NCI-H82 (cell line): ENCODE measurements around the gene OGDH.
"Not testable (repeated sequence)": the region's sequence is repeated elsewhere in the genome, so short reads cannot be mapped to it uniquely, and the experiment has no call there.

Experiments
- DNase-seq: peaks from one replicate; lab custom pipeline; 2025; lab: John Stamatoyannopoulos, UW

Gene OGDH

DNA sequence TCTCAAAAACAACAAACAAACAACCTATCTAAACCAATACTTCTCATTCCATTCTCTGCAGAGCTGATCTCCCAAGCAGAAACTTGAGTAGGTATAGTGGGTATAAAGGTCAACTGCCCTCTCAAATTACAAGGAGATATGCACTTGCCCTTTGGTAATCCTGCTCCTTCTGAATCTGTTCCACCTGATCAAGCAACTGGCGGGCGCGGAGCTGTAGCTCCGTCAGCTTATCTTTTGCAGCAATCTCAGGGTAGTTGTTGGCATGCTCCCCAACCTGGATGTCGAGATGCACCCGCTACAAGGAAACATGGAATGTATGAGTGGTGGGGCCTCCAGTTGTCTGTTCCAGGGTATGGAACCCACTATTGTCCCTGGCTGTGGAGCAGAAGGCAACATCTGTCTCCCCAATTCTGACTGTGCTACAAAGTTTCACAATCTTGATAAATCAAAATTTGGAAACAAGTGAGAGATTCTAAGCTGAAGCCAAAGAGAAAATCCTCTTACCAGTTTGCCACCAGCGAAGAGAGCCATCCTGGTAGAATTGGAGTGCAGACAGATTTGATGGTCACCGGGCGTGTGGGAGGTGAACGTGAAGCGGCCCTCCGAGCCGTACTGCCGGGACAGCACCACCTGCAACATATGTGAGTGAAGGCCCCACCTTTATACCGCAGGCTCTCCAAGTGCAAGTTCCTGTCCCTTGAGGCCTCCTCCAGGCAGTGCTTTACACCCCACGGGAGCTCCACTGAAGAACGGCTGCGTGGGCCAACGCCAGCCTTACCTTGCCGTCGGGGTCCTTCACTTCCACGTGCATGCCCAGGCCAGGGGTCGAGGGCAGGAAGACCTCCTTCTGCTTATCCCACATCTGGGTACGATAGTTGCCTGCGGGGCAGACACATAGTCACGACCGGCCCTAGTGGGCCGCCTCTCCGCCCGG, 25.2 kb upstream of the OGDH start:
- DNase-seq = peak; percentile 44

GRCh38 chr7:44581879-44582603, 24.4 kb upstream of the OGDH start, which contains the start of gene TMED4:
Gene TMED4, minus strand, starts transcription at chr7:44582231. Its CDS starts 25 bp downstream, at chr7:44582206.
- DNase-seq = peak; percentile 99

- DNase-seq = no peak
Measured at GRCh38 chr7:44583146-44583865, 23.1 kb upstream of the OGDH start.

DNA sequence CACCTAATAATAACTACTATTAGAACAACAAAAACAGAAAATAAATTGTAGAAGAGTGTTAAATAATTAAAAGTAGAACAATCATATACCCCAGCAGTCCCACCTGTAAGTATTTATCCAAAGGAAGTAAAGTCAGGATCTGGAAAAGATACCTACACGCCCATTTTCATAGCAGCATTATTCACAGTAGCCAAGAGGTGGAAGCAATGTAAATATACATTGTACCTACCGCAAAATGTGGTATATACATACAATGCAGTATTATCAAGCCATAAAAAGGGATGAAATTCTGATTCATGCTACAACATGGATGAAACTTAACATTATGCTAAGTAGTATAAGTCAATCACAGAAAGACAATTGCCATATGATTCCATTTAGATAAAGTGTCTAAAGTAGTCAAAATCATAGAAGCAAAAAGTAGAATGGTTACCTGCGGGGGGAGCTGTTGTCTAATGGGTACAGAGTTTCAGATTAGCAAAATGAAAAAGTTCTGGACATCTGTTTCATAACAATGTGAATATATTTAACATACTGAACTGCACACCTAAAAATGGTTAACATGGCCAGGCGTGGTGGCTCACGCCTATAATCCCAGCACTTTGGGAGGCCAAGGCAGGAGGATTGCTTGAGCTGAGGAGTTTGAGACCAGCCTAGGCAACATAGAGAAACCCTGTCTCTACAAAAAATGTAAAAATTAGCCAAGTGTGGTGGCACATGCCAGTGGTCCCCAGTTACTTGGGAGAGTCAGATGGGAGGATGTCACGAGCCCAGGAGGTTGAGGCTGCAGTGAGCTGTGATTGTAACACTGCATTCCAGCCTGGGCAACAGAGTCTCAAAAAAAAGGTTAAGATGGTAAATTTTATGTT, 18.4 kb upstream of the OGDH start:
- DNase-seq = peak; percentile 49

GRCh38 chr7:44590910-44591309, 15.5 kb upstream of the OGDH start:
- DNase-seq = no peak

- peak; percentile 14 for DNase-seq
Measured at GRCh38 chr7:44595934-44596635, 10.3 kb upstream of the OGDH start.

DNA sequence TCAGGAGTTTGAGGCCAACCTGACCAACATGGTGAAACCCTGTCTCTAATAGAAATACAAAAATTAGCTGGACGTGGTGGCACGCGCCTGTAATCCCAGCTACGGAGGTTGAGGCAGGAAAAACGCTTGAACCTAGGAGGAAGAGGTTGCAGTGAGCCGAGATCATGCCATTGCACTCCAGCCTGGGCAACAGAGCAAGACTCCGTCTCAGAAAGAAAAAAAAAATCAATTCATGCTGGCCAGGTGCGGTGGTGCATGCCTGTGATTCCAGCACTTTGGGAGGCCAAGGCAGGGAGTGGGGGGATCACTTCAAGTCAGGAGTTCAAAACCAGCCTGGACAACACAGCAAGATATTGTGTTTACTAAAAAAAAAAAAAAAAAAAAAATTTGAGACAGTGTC, 9.2 kb upstream of the OGDH start:
- not testable (repeated sequence) for DNase-seq

DNA sequence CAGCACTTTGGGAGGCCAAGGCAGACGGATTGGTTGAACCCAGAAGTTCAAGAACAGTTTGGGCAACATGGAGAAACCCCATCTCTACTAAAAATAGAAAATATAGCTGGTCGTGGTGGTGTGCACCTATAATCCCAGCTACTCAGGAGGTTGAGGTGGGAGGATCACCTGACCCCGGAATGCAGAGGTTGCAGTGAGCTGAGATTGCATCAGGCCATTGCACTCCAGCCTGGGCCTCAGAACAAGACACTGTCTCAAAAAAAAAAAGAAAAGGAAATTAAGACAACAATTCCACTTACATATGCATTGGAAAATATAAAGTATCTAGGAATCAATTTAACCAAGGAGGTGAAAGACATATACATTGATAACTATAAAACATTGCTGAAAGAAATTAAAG, 7.2 kb upstream of the OGDH start:
- no peak for DNase-seq

- no peak for DNase-seq
Measured at GRCh38 chr7:44602576-44602910, 3.9 kb upstream of the OGDH start.

DNA sequence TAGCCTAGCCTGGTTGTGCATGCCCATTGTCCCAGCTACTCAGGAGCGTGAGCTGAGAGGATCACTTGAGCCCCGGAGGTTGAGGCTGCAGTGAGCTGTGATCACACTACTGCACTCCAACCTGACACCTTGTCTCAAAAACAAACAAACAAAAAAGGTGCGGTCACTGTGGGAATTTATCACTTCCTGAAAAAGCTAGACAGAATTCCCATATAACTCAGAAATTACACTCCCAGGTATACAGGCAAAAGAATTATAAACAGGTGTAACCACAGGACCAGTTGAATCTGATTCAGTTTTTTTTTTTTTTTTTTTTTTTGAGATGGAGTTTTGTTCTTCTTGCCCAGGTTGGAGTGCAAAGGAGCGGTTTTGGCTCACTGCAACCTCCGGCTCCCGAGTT, 3.2 kb upstream of the OGDH start:
- DNase-seq = no peak

GRCh38 chr7:44604941-44605340, 1.5 kb upstream of the OGDH start:
- DNase-seq = no peak

DNA sequence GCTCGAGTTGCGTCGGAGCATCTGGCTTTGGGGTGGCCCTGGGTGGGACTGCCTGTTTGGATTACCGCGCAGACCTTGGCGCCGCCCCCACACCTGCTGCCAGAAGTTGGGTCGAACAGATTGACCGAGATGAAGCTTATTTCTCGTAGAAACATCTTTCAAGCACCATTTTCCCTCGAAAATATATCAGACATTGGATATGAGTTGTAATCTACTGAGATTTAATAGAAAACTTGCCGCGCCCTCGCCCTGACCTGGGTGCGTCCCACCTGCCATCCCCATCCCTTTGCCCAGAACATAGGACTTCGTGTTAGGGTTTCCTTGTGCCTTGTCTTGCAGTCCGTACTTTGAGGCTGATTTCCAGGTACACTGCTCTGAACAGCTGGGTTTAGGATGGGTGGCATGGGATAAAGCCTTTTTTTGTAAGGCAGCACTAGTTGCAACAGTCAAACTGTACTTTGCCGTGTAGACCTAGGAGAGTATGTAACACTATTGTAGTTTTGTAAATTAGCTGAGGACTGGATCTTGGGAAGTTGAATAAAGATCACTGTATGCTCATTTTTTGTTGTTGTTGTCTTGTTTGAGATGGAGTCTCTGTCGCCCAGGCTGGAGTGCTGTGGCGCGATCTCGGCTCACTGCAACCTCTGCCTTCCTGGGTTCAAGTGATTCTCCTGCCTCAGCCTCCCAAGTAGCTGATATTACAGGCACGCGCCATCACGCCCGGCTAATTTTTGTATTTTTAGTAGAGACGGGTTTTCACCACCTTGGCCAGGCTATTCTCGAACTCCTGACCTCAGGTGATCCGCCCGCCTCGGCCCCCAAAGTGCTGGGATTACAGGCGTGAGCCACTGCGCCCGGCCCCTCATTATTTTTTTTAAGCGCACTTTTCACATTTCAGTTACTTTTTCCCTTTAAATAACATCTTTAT, 978 bp downstream of the OGDH start:
- no peak for DNase-seq

- DNase-seq = no peak
Measured at GRCh38 chr7:44608916-44609648, 2.7 kb downstream of the OGDH start.

DNA sequence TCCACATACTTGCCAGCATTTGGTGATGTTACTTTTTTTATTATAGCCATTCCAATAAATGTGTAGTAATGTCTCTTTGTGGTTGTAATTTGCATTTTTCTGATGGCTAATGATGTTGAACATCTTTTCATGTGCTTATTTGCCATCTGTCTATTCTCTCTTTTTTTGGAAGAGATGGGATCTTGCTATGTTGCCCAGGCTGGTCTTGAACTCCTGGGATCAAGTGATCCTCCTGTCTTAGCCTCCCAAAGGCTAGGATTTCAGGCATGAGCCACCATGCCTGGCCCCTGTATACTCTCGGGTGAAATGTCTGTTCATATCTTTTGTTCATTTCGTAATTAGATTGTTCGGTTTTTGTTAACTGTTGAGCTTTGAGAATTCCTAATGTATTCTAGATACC, 3.4 kb downstream of the OGDH start:
- no peak for DNase-seq

DNA sequence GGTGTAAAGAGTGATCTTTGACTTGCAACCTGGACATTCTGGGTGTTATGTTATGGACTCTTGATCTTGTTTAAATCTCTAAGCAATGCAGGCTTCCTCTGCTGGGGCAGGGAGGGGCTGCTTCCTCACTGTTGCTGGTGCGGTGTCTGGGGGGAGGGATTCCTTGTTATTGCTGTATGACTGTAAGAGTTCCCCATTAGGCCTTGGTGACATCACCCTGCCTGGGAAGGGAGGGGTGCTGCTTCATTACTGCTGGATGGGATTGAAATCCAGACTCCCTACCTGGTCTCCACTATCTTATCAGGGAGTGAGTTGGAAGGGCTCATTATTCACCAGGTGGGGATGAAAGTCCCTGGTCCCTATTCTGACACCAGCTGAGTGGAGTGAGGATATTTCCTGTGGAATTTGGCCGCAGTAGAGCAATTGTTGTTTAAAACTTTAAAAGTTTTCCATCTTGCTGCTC, 8.8 kb downstream of the OGDH start:
- DNase-seq = no peak

DNA sequence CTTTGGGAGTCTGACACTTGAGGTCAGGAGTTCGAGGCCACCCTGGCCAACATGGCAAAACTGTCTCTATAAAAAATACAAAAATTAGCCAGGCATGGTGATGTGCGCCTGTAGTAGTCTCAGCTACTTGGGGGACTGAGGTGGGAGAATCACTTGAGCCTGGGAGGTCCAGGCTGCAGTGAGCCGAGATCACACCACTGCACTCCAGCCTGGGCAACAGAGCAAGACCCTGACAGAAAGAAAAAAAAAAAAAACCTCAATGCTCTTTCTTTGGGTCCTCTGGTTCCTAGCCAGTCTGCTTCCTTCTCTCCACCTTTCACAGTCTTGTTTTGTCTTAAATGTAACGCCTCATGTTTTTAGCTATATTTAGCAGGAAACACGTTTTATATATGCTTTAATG, 9.4 kb downstream of the OGDH start:
- no peak for DNase-seq

DNA sequence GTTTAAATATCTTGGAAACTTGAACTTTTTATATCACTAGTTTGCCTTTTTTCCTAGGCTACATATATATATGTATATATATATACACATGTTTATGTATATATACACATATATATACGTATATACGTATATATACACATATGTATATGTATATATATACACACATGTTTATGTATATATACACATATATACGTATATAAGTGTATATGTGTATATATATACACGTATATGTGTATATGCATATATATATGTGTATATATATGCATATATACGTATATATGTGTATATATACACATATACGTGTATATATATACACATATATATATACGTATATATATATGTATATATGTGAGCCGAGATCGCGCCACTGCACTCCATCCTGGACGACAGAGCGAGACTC, 10.1 kb downstream of the OGDH start:
- DNase-seq = no peak

- DNase-seq = no peak
Measured at GRCh38 chr7:44617225-44617890, 10.9 kb downstream of the OGDH start.

DNA sequence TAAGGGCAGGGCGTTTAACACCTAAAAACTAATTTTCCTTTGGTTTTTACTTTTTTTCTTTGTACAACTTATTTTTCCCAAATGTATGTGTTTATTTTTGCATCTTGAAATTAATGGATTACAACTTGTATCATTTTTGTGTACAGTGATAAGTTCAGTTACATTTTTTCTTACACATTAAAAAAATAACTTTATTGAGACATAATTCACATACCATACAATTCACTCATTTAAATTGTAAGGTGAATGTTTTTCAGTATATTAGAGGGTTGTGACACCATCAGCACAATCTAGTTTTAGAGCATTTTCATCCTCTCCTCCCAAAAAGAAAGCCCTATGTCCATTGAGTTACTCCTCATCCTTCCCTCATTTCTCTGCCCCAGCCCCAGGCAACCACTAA, 11.6 kb downstream of the OGDH start:
- DNase-seq = no peak
